Stimulated activated naive CD8-positive, alpha-beta T cell treated with anti-CD3 and anti-CD28 coated beads, Interleukin-15, Interleukin-2, amounts not matched to agents 100 ng/mL and 50 ng/mL, for 24 hours (primary cell): Measurements from ENCODE around the gene C8B.

ENCODE experiments used
- H3K27ac Mint-ChIP-seq: one replicate; pipeline ENCODE4 v1.8.0; 2021; ENCODE audit warnings: mild to moderate bottlenecking, mixed read lengths
- H3K27me3 Mint-ChIP-seq: one replicate; pipeline ENCODE4 v1.8.0; 2021; ENCODE audit warnings: mixed read lengths
- H3K36me3 Mint-ChIP-seq: one replicate; pipeline ENCODE4 v1.8.0; 2021; ENCODE audit warnings: low read depth, mixed read lengths
- H3K4me1 Mint-ChIP-seq: one replicate; pipeline ENCODE4 v1.8.0; 2021; ENCODE audit warnings: low read depth, mixed read lengths
- H3K4me3 Mint-ChIP-seq: one replicate; pipeline ENCODE4 v1.8.0; 2021; ENCODE audit warnings: mild to moderate bottlenecking, mixed read lengths
- H3K9me3 Mint-ChIP-seq: one replicate; pipeline ENCODE4 v1.8.0; 2021; ENCODE audit warnings: mixed read lengths

Gene C8B

DNA sequence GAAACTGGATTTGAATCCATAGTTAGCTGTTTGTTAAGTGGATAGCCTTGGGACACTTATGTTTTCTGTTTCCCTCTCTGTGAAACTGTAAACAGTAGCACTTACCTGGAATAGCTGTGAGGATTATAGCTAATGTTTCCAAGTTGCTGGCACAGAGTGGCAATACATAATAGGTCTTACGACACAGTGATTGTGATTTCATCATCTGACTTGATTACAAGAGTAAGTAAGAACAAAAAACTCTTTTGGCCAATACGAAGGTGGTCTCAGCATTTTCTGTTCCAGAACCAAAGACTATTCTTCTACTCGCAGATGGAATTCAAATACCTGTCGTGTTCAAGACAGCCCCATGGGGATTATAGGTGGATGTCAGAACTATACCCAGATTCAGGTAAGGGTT is 2.1 kb downstream of the C8B start:
- H3K4me3 Mint-ChIP-seq, result no peak overlapping the region
- no peaks in the 10 kb centered on the region for H3K9me3 Mint-ChIP-seq
- H3K27me3 Mint-ChIP-seq, result no peaks in the 10 kb centered on the region
- H3K36me3 Mint-ChIP-seq, result no peaks in the 10 kb centered on the region
- no peak overlapping the region for H3K27ac Mint-ChIP-seq
- no peaks in the 10 kb centered on the region for H3K4me1 Mint-ChIP-seq

DNA sequence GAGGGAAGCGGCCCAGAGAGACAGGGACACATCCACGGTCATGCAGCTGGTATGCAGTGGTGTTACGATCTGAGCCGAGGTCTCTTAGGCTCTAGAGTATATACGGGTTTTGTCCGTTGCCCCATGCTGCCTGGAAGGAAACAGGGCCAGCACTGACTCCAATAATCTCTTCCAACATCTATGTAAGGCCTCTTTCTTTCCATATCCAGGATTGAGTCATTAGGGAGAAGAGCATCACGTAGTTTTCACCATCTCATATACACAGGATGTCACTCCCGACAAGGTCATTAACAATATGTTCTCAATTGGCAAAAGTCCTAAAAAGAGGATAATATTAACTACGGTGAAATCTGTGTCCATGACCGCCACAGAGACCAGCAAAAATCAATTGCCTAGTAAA is 4.4 kb downstream of the C8B start:
- no peak overlapping the region for H3K4me3 Mint-ChIP-seq
- H3K27me3 Mint-ChIP-seq, result peaks cover 4% of the 10 kb centered on the region
- H3K9me3 Mint-ChIP-seq, result no peaks in the 10 kb centered on the region
- H3K27ac Mint-ChIP-seq, result no peak overlapping the region
- no peaks in the 10 kb centered on the region for H3K4me1 Mint-ChIP-seq
- no peaks in the 10 kb centered on the region for H3K36me3 Mint-ChIP-seq

DNA sequence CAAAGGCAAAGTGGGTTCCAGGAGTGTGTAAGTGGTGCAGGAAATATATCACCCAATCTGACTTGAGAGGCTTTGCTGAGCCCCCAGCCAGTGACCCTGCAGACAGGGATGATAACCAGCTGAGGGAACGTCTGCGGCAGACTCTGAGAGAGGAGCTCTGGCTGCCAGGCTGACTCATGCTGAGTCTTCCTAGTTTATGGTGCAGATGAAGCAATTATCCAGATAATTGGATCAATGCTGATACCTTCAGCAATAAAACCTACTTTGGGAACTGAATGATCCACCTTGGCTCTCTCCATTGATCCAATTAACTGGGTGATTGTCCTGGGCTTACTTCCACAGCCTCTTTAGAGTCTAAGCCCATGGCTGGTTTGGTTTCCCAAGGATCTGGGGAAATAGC is 7.3 kb downstream of the C8B start:
- no peaks in the 10 kb centered on the region for H3K9me3 Mint-ChIP-seq

DNA sequence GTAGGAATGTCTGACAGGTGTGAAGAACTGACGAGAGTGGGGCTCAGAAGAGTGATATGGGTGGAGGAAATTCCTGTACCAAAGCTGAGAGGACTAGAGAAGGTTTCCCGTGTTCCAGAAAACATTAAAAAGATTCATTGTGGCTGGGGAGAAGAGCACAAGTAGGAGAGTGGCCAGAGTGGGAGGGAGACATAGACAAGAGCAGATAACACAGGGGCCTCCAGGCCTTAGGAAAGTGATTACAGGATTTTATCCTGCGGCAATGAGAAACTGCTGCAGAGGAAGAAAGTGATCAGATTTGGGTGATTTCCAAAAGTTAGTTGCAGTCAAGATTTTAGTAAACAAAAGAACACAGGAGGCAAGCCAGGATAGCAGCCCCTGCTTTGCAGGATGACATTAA is 7.9 kb downstream of the C8B start:
- Mint-ChIP-seq H3K9me3 (no peaks in the 10 kb centered on the region), H3K27ac (no peak overlapping the region), H3K36me3 (no peaks in the 10 kb centered on the region), H3K4me3 (no peak overlapping the region), H3K4me1 (no peaks in the 10 kb centered on the region), H3K27me3 (peaks cover 8% of the 10 kb centered on the region)

More for the DNA sequence above, 7.3 kb downstream of the C8B start:
- Mint-ChIP-seq H3K27ac (no peak overlapping the region), H3K4me3 (no peak overlapping the region), H3K4me1 (no peaks in the 10 kb centered on the region), H3K27me3 (peaks cover 8% of the 10 kb centered on the region), H3K36me3 (no peaks in the 10 kb centered on the region)

- Mint-ChIP-seq H3K27me3 (peaks cover 8% of the 10 kb centered on the region), H3K27ac (no peak overlapping the region), H3K9me3 (no peaks in the 10 kb centered on the region), H3K4me3 (no peak overlapping the region), H3K4me1 (no peaks in the 10 kb centered on the region), H3K36me3 (no peaks in the 10 kb centered on the region)
These were observed 11.2 kb downstream of the C8B start for GRCh38 chr1:56954664-56955063.

- Mint-ChIP-seq H3K4me3 (no peak overlapping the region), H3K27me3 (peaks cover 8% of the 10 kb centered on the region), H3K4me1 (no peaks in the 10 kb centered on the region), H3K9me3 (no peaks in the 10 kb centered on the region), H3K36me3 (no peaks in the 10 kb centered on the region), H3K27ac (no peak overlapping the region)
These were observed 12.4 kb downstream of the C8B start for GRCh38 chr1:56953386-56953785.

DNA sequence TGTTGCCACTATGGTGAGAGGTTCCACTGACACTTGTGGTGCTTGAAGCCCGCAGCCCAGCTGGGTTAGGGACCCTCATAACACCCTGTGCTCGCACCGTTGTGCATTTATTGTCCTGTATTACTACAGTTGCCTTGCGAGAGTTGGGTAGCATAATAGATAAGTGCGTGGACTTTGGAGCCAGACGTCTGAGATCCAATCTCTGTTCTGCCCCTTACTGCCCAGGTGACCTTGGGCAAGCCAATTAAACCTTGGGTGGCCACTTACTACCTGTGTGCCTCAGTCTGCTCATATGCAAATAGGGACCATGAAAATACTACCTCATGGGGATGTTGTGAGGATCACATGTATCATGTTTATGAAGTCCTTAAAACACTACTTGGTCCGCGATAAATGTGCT is 13.3 kb downstream of the C8B start:
- no peak overlapping the region for H3K27ac Mint-ChIP-seq
- H3K4me1 Mint-ChIP-seq, result no peaks in the 10 kb centered on the region
- H3K9me3 Mint-ChIP-seq, result no peaks in the 10 kb centered on the region

GRCh38 chr1:56948403-56949023 is 17.3 kb downstream of the C8B start:
- no peak overlapping the region for H3K27ac Mint-ChIP-seq
- H3K4me3 Mint-ChIP-seq, result no peak overlapping the region
- no peaks in the 10 kb centered on the region for H3K36me3 Mint-ChIP-seq
- H3K4me1 Mint-ChIP-seq, result no peaks in the 10 kb centered on the region
- H3K27me3 Mint-ChIP-seq, result no peaks in the 10 kb centered on the region
- H3K9me3 Mint-ChIP-seq, result no peaks in the 10 kb centered on the region

More for the DNA sequence above, 13.3 kb downstream of the C8B start:
- peaks cover 4% of the 10 kb centered on the region for H3K27me3 Mint-ChIP-seq
- H3K4me3 Mint-ChIP-seq, result no peak overlapping the region
- no peaks in the 10 kb centered on the region for H3K36me3 Mint-ChIP-seq

GRCh38 chr1:56940039-56940438 is 25.8 kb downstream of the C8B start:
- H3K27ac Mint-ChIP-seq, result no peak overlapping the region
- H3K36me3 Mint-ChIP-seq, result no peaks in the 10 kb centered on the region
- peaks cover 6% of the 10 kb centered on the region for H3K9me3 Mint-ChIP-seq
- H3K4me3 Mint-ChIP-seq, result no peak overlapping the region
- no peaks in the 10 kb centered on the region for H3K4me1 Mint-ChIP-seq
- peaks cover 11% of the 10 kb centered on the region for H3K27me3 Mint-ChIP-seq

DNA sequence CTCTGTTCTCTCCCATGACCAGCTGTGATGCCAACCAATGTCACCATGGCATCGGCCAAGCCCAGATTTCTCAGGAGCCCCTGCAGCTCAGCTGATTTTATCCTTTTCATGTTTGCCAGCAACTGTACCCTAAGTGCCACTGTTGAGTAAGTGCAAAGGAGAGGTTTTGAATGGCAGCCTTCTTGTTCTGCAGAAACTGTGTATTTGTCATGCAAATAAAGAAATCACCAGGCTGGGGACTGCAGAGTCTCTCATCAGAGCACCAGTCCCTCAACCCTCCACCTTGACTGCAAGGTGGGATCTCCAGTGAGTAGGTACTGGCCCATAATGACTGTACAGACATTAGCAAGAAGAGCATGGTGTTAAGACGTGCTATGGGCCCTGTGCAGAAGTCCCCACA is 26.6 kb downstream of the C8B start:
- Mint-ChIP-seq H3K27ac (no peak overlapping the region), H3K4me3 (no peak overlapping the region), H3K27me3 (peaks cover 11% of the 10 kb centered on the region)

DNA sequence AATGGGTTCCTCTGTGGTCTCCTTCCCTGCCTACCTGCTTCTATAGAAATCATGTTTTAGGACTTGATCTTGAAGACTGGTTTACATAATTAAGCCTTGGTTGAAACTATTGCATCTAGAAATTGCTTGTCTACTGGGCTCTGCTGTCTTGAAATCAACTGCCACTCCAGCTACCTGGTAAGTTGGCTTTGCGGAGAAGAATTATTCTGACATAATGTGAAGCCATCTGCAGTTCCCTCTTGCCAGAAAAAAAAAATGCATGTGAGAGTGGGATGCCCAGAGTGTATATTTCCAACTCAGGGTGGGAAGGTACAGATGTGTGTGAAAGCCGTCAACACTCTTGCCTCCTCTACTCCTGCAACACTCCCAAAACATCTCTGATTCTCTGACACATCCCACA is 27.2 kb downstream of the C8B start:
- Mint-ChIP-seq H3K36me3 (no peaks in the 10 kb centered on the region), H3K27me3 (peaks cover 11% of the 10 kb centered on the region), H3K27ac (no peak overlapping the region), H3K4me1 (no peaks in the 10 kb centered on the region), H3K4me3 (no peak overlapping the region), H3K9me3 (peaks cover 6% of the 10 kb centered on the region)

More for the DNA sequence above, 26.6 kb downstream of the C8B start:
- Mint-ChIP-seq H3K4me1 (no peaks in the 10 kb centered on the region), H3K9me3 (peaks cover 6% of the 10 kb centered on the region), H3K36me3 (no peaks in the 10 kb centered on the region)

GRCh38 chr1:56934430-56935060 is 31.3 kb downstream of the C8B start:
- H3K27ac Mint-ChIP-seq, result no peak overlapping the region

DNA sequence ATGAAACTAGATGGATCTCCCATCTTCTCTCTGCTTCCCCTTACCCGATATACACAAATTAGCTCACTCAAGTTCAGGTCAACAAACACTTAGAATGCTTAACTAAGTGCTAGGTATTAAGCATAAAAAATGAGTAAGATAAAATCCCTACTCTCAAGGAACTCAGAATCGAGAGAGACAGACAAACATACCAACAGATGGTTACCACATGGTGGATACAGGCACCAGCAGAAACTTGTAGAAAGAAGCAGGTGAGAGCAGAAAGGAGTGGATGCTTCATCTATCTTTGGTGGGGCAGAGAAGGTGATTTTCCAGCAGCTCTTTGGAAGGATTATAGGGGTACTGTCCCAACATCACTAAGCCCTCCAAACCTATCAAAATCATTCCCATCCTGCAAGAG is 32.2 kb downstream of the C8B start:
- Mint-ChIP-seq H3K27ac (no peak overlapping the region), H3K4me1 (no peaks in the 10 kb centered on the region), H3K27me3 (peaks cover 3% of the 10 kb centered on the region)

More at GRCh38 chr1:56934430-56935060, 31.3 kb downstream of the C8B start:
- H3K9me3 Mint-ChIP-seq, result peaks cover 3% of the 10 kb centered on the region
- H3K27me3 Mint-ChIP-seq, result peaks cover 3% of the 10 kb centered on the region
- H3K4me3 Mint-ChIP-seq, result no peak overlapping the region
- H3K36me3 Mint-ChIP-seq, result no peaks in the 10 kb centered on the region
- H3K4me1 Mint-ChIP-seq, result no peaks in the 10 kb centered on the region

DNA sequence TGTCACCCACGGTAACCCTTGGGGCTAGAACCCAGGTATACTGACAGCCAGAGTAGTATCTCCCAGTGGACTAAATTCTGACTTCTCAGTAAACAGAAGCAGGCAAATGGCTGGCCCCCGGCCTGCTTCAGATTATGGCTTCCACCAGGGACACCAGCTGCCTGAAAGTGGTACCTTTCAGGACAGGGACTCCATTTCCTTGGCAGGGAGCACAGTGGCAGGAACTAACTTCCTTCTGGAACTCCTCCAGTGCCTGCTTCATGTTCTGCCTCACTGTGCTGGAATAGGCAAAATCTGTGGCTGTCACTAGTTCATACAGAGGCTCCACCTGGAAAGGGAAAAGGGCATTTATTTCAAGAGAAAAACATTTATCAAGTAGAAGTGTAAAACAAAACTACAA is 32.7 kb downstream of the C8B start:
- H3K4me1 Mint-ChIP-seq, result no peaks in the 10 kb centered on the region
- peaks cover 3% of the 10 kb centered on the region for H3K27me3 Mint-ChIP-seq
- H3K9me3 Mint-ChIP-seq, result peaks cover 3% of the 10 kb centered on the region
- H3K4me3 Mint-ChIP-seq, result no peak overlapping the region
- no peaks in the 10 kb centered on the region for H3K36me3 Mint-ChIP-seq
- no peak overlapping the region for H3K27ac Mint-ChIP-seq

More for the DNA sequence above, 32.2 kb downstream of the C8B start:
- H3K4me3 Mint-ChIP-seq, result no peak overlapping the region
- H3K9me3 Mint-ChIP-seq, result peaks cover 3% of the 10 kb centered on the region
- H3K36me3 Mint-ChIP-seq, result no peaks in the 10 kb centered on the region

GRCh38 chr1:56931686-56932085 is 34.1 kb downstream of the C8B start:
- Mint-ChIP-seq H3K9me3 (peaks cover 3% of the 10 kb centered on the region), H3K27ac (no peak overlapping the region), H3K27me3 (peaks cover 3% of the 10 kb centered on the region), H3K36me3 (no peaks in the 10 kb centered on the region), H3K4me3 (no peak overlapping the region), H3K4me1 (no peaks in the 10 kb centered on the region)

- no peak overlapping the region for H3K27ac Mint-ChIP-seq
These were observed 34.6 kb downstream of the C8B start for GRCh38 chr1:56931211-56931610.

More at GRCh38 chr1:56931211-56931610, 34.6 kb downstream of the C8B start:
- Mint-ChIP-seq H3K27me3 (peaks cover 3% of the 10 kb centered on the region), H3K36me3 (no peaks in the 10 kb centered on the region), H3K4me1 (no peaks in the 10 kb centered on the region), H3K4me3 (no peak overlapping the region), H3K9me3 (peaks cover 3% of the 10 kb centered on the region)
